Transverse colon (tissue), 4 donors: ENCODE results near the gene LMTK2.

ENCODE experiments used
- CTCF ChIP-seq, 5 experiments: fragments of 200-600 bp in 3 of 5; fragments of 450-650 bp in 2 of 5; sonication (generic) in 3 of 5; IDR thresholded peaks; 1 replicate in 2 of 5; 2 replicates in 3 of 5; pipeline ENCODE4 v1.5.1; 2016 to 2017; ENCODE audit warnings: antibody characterized with exemption in 5 of 5, inconsistent platforms in 3 of 5, mild to moderate bottlenecking in 2 of 5, moderate library complexity in 1 of 5
- POLR2A ChIP-seq: fragments of 450-650 bp; IDR thresholded peaks from one replicate; pipeline ENCODE4 v1.6.1; 2016; ENCODE audit warnings: antibody characterized with exemption, mild to moderate bottlenecking, moderate library complexity
- POLR2AphosphoS5 ChIP-seq, 3 donors: sonication (generic); formaldehyde crosslinking; IDR thresholded peaks; one replicate each; pipeline ENCODE4 v1.6.1; 2016; ENCODE audit warnings: antibody characterized with exemption in 3 of 3

- TF ChIP-seq CTCF (IDR thresholded peaks at IDR 0.05) (no peak), POLR2A (no peak), POLR2AphosphoS5 (IDR thresholded peaks at IDR 0.05) (no peak)
Measured at GRCh38 chr7:98130959-98131358, 24.3 kb downstream of the LMTK2 start.
